OCI-LY1 (cell line): ENCODE results near the gene TMEM204.

Experiments
- H2AFZ ChIP-seq: fragments of 200-600 bp; sonication (generic), shearing (Covaris generic); 2 replicates; pipeline ENCODE4 v1.6.0; 2014; ENCODE audit warnings: antibody characterized with exemption, mild to moderate bottlenecking, low read length
- H3F3A ChIP-seq: fragments of 200-600 bp; sonication (generic), shearing (Covaris generic); 2 replicates; pipeline ENCODE4 v1.6.0; 2014; ENCODE audit warnings: mild to moderate bottlenecking, antibody characterized with exemption, low read length, moderate library complexity; ENCODE audit not compliant: insufficient read depth
- H3K27ac ChIP-seq: fragments of 200-600 bp; sonication (generic); 2 replicates; pipeline ENCODE4 v1.5.1; 2014; ENCODE audit warnings: low read length, mixed run types, mild to moderate bottlenecking, low read depth; ENCODE audit not compliant: poor library complexity, severe bottlenecking
- H3K27me3 ChIP-seq: fragments of 200-600 bp; sonication (generic); 2 replicates; pipeline ENCODE4 v1.6.0; 2014; ENCODE audit warnings: antibody characterized with exemption, mild to moderate bottlenecking, low read length, moderate library complexity; ENCODE audit not compliant: insufficient read depth
- H3K36me3 ChIP-seq: fragments of 200-600 bp; sonication (generic); 2 replicates; pipeline ENCODE4 v1.6.1; 2014; ENCODE audit warnings: mild to moderate bottlenecking, antibody characterized with exemption, low read length, moderate library complexity, mixed read lengths; ENCODE audit not compliant: insufficient read depth
- H3K4me1 ChIP-seq: fragments of 200-600 bp; sonication (generic); 2 replicates; pipeline ENCODE4 v1.5.1; 2014; ENCODE audit warnings: mild to moderate bottlenecking, low read length, moderate library complexity; ENCODE audit not compliant: insufficient read depth, severe bottlenecking
- H3K4me2 ChIP-seq: fragments of 200-600 bp; sonication (generic), shearing (Covaris generic); 2 replicates; pipeline ENCODE4 v1.6.1; 2014; ENCODE audit warnings: low read length
- H3K4me3 ChIP-seq: fragments of 200-600 bp; sonication (generic); 2 replicates; pipeline ENCODE4 v1.5.1; 2014; ENCODE audit warnings: low read length, low read depth, mild to moderate bottlenecking, mixed read lengths; ENCODE audit not compliant: poor library complexity, severe bottlenecking
- H3K79me2 ChIP-seq: fragments of 200-600 bp; shearing (Covaris generic); 2 replicates; pipeline ENCODE4 v1.6.1; 2016; ENCODE audit warnings: mixed run types, low read length, mixed read lengths; ENCODE audit not compliant: insufficient read depth
- H3K9ac ChIP-seq: fragments of 200-600 bp; sonication (generic), shearing (Covaris generic); 2 replicates; pipeline ENCODE4 v1.6.1; 2014; ENCODE audit warnings: mild to moderate bottlenecking, low read length, mixed read lengths
- H3K9me2 ChIP-seq: fragments of 200-600 bp; sonication (generic), shearing (Covaris generic); 2 replicates; pipeline ENCODE4 v1.6.1; 2014; ENCODE audit warnings: low read depth, mild to moderate bottlenecking, low read length, mixed read lengths
- H3K9me3 ChIP-seq: fragments of 200-600 bp; shearing (Covaris generic); 2 replicates; pipeline ENCODE4 v1.6.1; 2014; ENCODE audit warnings: low read length, mixed read lengths
- H4K20me1 ChIP-seq: fragments of 200-600 bp; sonication (generic), shearing (Covaris generic); 2 replicates; pipeline ENCODE4 v1.6.0; 2016; ENCODE audit warnings: mild to moderate bottlenecking, low read length; ENCODE audit not compliant: insufficient read depth
- EZH2 ChIP-seq: fragments of 200-600 bp; sonication (generic), shearing (Covaris generic); IDR thresholded peaks from 2 replicates; pipeline ENCODE4 v1.8.0; 2017; ENCODE audit warnings: borderline replicate concordance, mixed run types, mild to moderate bottlenecking, antibody characterized with exemption, low read length, moderate library complexity, mixed read lengths
- TF ChIP-seq, protein P1 (sequence below): fragments of 200-600 bp; sonication (generic), shearing (Covaris generic); IDR thresholded peaks from 2 replicates; pipeline ENCODE4 v1.5.1; 2017; ENCODE audit warnings: mild to moderate bottlenecking, antibody characterized with exemption, low read length, moderate library complexity, mixed read lengths

TMEM204 gene

DNA sequence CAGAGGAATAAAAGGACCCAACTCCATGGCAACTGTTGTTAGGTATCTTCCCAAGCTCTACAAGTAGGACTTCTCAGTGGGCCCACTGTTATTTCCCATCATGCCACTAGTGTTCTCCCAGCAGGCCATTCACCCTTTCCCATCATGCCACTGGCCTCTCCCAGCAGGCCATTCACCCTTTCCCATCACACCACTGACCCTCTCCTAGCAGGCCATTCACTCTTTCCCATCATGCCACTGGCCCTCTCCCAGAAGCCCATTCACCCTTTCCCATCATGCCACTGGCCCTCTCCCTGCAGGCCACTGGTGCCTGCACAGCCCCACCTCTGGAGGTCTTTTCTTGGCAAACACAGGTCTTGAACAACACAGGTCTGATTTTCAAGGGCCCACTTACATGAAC, 42.1 kb downstream of the TMEM204 start:
- H3K36me3 ChIP-seq, result no peaks in the 10 kb centered on the region; the same call in 1 of the 2 replicates
- H3K4me1 ChIP-seq, result no peaks in the 10 kb centered on the region
- H4K20me1 ChIP-seq, result no peaks in the 10 kb centered on the region
- no peak for TF ChIP-seq EZH2
- TF ChIP-seq, protein P1, sequence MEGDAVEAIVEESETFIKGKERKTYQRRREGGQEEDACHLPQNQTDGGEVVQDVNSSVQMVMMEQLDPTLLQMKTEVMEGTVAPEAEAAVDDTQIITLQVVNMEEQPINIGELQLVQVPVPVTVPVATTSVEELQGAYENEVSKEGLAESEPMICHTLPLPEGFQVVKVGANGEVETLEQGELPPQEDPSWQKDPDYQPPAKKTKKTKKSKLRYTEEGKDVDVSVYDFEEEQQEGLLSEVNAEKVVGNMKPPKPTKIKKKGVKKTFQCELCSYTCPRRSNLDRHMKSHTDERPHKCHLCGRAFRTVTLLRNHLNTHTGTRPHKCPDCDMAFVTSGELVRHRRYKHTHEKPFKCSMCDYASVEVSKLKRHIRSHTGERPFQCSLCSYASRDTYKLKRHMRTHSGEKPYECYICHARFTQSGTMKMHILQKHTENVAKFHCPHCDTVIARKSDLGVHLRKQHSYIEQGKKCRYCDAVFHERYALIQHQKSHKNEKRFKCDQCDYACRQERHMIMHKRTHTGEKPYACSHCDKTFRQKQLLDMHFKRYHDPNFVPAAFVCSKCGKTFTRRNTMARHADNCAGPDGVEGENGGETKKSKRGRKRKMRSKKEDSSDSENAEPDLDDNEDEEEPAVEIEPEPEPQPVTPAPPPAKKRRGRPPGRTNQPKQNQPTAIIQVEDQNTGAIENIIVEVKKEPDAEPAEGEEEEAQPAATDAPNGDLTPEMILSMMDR, result no peak
- no peaks in the 10 kb centered on the region for H3K9me3 ChIP-seq
- H3K9ac ChIP-seq, result no peak overlapping the region
- no peak overlapping the region for H3K4me2 ChIP-seq
- no peaks in the 10 kb centered on the region for H3K79me2 ChIP-seq
- no peak overlapping the region for H2AFZ ChIP-seq
- no peak overlapping the region for H3K27ac ChIP-seq
- no peaks in the 10 kb centered on the region for H3K9me2 ChIP-seq
- peaks cover 4% of the 10 kb centered on the region; the same call in 1 of the 2 replicates for H3K27me3 ChIP-seq
- no peaks in the 10 kb centered on the region for H3F3A ChIP-seq
- no peak overlapping the region for H3K4me3 ChIP-seq

DNA sequence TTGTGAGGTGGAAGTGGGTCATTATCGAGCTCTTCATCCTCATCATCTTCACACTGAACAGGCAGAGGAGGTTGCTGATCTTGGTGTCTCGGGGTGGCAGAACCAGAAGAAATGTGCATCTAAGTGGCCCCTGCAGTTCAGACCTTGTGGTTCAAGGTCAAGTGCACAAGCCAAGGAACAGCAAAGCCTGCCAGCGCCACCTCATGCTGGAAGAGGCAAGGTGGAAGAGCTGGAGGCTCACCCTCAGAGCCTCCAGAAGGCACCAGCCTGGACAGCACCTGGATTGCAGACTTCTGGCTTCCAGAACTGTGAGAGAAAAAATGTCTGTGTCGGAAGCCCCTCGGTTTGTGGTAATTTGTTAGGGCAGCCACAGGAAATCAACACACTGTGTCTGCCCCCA, 45.7 kb downstream of the TMEM204 start:
- no peak overlapping the region for H3K9ac ChIP-seq
- no peaks in the 10 kb centered on the region for H3K9me2 ChIP-seq
- H3K4me3 ChIP-seq, result no peak overlapping the region
- TF ChIP-seq EZH2, result no peak
- TF ChIP-seq, protein P1, result no peak
- H3K9me3 ChIP-seq, result no peaks in the 10 kb centered on the region
- H3K79me2 ChIP-seq, result no peaks in the 10 kb centered on the region
- no peak overlapping the region for H3K4me2 ChIP-seq
- H2AFZ ChIP-seq, result no peak overlapping the region
- no peaks in the 10 kb centered on the region for H3F3A ChIP-seq
- no peaks in the 10 kb centered on the region; the same call in 1 of the 2 replicates for H3K36me3 ChIP-seq
- no peaks in the 10 kb centered on the region for H3K4me1 ChIP-seq
- no peaks in the 10 kb centered on the region for H4K20me1 ChIP-seq
- no peaks in the 10 kb centered on the region for H3K27me3 ChIP-seq
- no peak overlapping the region for H3K27ac ChIP-seq

GRCh38 chr16:1580256-1580655, 46.8 kb downstream of the TMEM204 start:
- Histone ChIP-seq H3K36me3 (no peaks in the 10 kb centered on the region; the same call in 1 of the 2 replicates), H3K9me3 (no peaks in the 10 kb centered on the region), H3K4me3 (no peak overlapping the region), H3K27ac (no peak overlapping the region), H3K9me2 (no peaks in the 10 kb centered on the region), H3F3A (no peaks in the 10 kb centered on the region), H3K9ac (no peak overlapping the region), H2AFZ (no peak overlapping the region), H3K27me3 (no peaks in the 10 kb centered on the region), H3K79me2 (no peaks in the 10 kb centered on the region), H4K20me1 (no peaks in the 10 kb centered on the region), H3K4me1 (no peaks in the 10 kb centered on the region), H3K4me2 (no peak overlapping the region)
- no peak for TF ChIP-seq EZH2
- TF ChIP-seq, protein P1, result no peak
